Measurements from ENCODE around the gene NDUFA3. TPM values are rescaled to one million over a fixed set of nuclear protein-coding genes. Genes with fewer than 3 reads are reported as not detected.

Gene NDUFA3
- total RNA-seq, 1 experiment from 2014 or later, result 211 TPM

- peaks cover 12% of the 10 kb centered on the region; the same call in 1 of the 2 replicates for H3K4me1 ChIP-seq (ENCODE audit: control insufficient read depth, insufficient read depth, low read length)
- no peaks in the 10 kb centered on the region for H3K27me3 ChIP-seq (ENCODE audit: control insufficient read depth, insufficient read depth, low read length)
- H3K36me3 ChIP-seq (ENCODE audit: control insufficient read depth, insufficient read depth, low read length), result no peaks in the 10 kb centered on the region; the same call in 1 of the 2 replicates
- ChIA-PET CTCF (interaction anchor here (0.5 kb wide), 1 partner anchor 262 kb away, joined by 3 read pairs; no protein-coding TSS in a partner anchor), POLR2A (interaction anchor here (0.6 to 2.0 kb wide), 4 partner anchors 8 to 214 kb away, joined by 4 to 9 read pairs (median 4); no protein-coding TSS in a partner anchor)
- H3K9me3 ChIP-seq (ENCODE audit: control insufficient read depth, insufficient read depth, low read depth, low read length), result no peaks in the 10 kb centered on the region
- H3K4me3 ChIP-seq (ENCODE audit: low read depth in 2 of 2, low read length in 2 of 2), result peak within 1 kb of the TSS; percentile 51 to 75
- peak within 1 kb of the TSS; percentile 93 for H3K27ac ChIP-seq (ENCODE audit: low read length)
- in situ Hi-C loops (cut with HindIII; ENCODE audit: low pct_unique_long_range_greater_than_20kb, low sequenced_read_pairs), result no loop called here
- DNase-seq (ENCODE audit: low read depth, low spot score) (peak; percentile 97), ATAC-seq (peak; percentile 93)
- TF ChIP-seq TCF7L2 (IDR thresholded peaks at IDR 0.05; ENCODE audit: low read depth, low read length), result peak; percentile 68; the same call in 1 of the 2 replicates
- TF ChIP-seq REST (IDR thresholded peaks at IDR 0.05; ENCODE audit: insufficient read depth in 1 of 2, low read depth in 2 of 2, low read length in 1 of 2), result 0 out of 4 replicates have a peak, but pooled peaks of 1 of the 2 experiments have one; percentile 46
- TF ChIP-seq POLR2AphosphoS5 (IDR thresholded peaks at IDR 0.05; ENCODE audit: low read depth, low read length), result peak; percentile 93
- peak; percentile 52 for TF ChIP-seq SIN3A (IDR thresholded peaks at IDR 0.05; ENCODE audit: borderline replicate concordance, insufficient read depth, low read depth, low read length)
- TF ChIP-seq CTCF (IDR thresholded peaks at IDR 0.05), result no peak
- TSS peak; percentile 98 for BruUV-seq (replicated peaks)
- intact Hi-C loops (cut with micrococcal nuclease; ENCODE audit: unreplicated experiment), result no loop called here
These were observed 12.7 kb downstream of the NDUFA3 start, which contains the start of the genes PRPF31 and TFPT for GRCh38 chr19:54115109-54116063. PRPF31 (plus strand) TSS chr19:54115754; CDS start chr19:54118279, 2,525 bp downstream. TFPT (minus strand) TSS chr19:54115657; CDS start chr19:54115269, 388 bp downstream.

- TF ChIP-seq POLR2AphosphoS5 (IDR thresholded peaks at IDR 0.05; ENCODE audit: low read depth, low read length) (no peak), SIN3A (IDR thresholded peaks at IDR 0.05; ENCODE audit: borderline replicate concordance, insufficient read depth, low read depth, low read length) (no peak)
- DNase-seq (ENCODE audit: low read depth, low spot score) (no peak), ATAC-seq (no peak)
- intact Hi-C loops (cut with micrococcal nuclease; ENCODE audit: unreplicated experiment), result no loop called here
- peaks cover 8% of the 10 kb centered on the region; the same call in 1 of the 2 replicates for H3K4me1 ChIP-seq (ENCODE audit: control insufficient read depth, insufficient read depth, low read length)
- in situ Hi-C loops (cut with HindIII; ENCODE audit: low pct_unique_long_range_greater_than_20kb, low sequenced_read_pairs), result no loop called here
- no peak overlapping the region for H3K27ac ChIP-seq (ENCODE audit: low read length)
- no peak overlapping the region for H3K4me3 ChIP-seq (ENCODE audit: low read depth in 2 of 2, low read length in 2 of 2)
- H3K9me3 ChIP-seq (ENCODE audit: control insufficient read depth, insufficient read depth, low read depth, low read length), result no peaks in the 10 kb centered on the region
- H3K27me3 ChIP-seq (ENCODE audit: control insufficient read depth, insufficient read depth, low read length), result no peaks in the 10 kb centered on the region
- no TSS peak for BruUV-seq (replicated peaks)
- POLR2A ChIA-PET, result interaction anchor here (0.7 kb wide), 1 partner anchor 70 kb away, joined by 3 read pairs; the partner anchor contains the start of gene TSEN34
- CTCF ChIA-PET, result interaction anchor here (0.6 kb wide), 1 partner anchor 927 kb away, joined by 3 read pairs; no protein-coding TSS in a partner anchor
- peaks cover 12% of the 10 kb centered on the region for H3K36me3 ChIP-seq (ENCODE audit: control insufficient read depth, insufficient read depth, low read length)
These were observed 18.6 kb downstream of the NDUFA3 start for GRCh38 chr19:54121259-54121658.

Data from Panc1 (cell line).